C4-2B (cell line): ENCODE results near the gene SIAH1.

Experiments used
- H3K27ac ChIP-seq: fragments of 450-650 bp; 2 replicates; pipeline ENCODE4 v1.5.1; 2017
- CTCF ChIP-seq: fragments of 450-650 bp; conservative IDR thresholded peaks from 2 replicates; pipeline ENCODE4 v1.5.1; 2017; ENCODE audit warnings: mild to moderate bottlenecking
- ZFX ChIP-seq: fragments of 450-650 bp; IDR thresholded peaks from 2 replicates; pipeline ENCODE4 v1.6.1; 2017

SIAH1 gene

DNA sequence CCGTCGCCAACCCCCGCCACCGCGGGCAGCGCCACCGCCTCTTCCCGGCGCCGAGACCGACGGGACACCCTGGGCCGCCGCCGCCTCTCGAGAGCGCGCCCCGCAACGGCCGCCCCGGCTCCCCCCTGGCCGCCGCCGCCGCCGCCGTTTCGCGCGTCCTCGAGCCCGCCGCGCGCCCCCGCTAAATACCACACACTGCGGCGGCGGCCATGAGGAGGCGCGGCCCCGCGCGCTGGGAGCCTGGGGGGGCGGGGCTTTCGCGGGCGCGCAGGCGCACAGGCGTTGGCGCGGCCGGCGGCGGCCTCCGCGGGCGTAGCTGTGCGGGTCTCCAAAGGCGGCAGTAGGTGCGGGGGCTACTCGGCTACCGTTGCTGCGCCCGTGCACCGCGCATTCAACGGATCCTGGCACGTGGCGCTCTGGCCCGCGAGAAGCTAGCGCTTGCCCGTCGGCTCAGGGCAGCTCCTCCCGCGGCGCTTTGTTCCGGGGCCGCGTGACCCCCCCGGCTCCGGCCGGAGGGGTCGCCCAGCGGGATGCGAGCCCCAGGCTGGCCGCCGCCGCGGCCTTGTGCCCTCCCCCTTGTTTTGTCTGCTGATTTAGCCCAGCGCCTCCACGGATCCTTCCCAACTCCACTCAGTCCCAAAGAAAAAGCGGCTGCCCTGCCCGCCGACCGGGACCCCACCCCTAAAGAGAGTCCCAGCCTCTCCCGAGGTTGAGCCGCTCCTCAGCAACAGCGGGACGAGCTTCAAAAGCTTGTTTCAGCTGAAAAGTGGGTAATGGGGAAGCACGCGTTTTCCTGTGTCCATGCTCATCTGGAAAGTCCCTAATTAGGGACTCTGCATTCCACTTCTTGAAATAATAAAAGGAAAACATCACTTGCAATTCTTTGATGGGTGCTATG lies at the start of gene SIAH1:
Gene SIAH1 (minus strand): TSS at position 161 of the 898 bp plus-strand sequence. CDS start 22,985 bp downstream, outside the sequence.
- TF ChIP-seq CTCF (no peak), ZFX (0 out of 2 replicates have a peak, but pooled peaks have one; percentile 18)
- H3K27ac ChIP-seq: peak within 1 kb of the TSS; percentile 98

DNA sequence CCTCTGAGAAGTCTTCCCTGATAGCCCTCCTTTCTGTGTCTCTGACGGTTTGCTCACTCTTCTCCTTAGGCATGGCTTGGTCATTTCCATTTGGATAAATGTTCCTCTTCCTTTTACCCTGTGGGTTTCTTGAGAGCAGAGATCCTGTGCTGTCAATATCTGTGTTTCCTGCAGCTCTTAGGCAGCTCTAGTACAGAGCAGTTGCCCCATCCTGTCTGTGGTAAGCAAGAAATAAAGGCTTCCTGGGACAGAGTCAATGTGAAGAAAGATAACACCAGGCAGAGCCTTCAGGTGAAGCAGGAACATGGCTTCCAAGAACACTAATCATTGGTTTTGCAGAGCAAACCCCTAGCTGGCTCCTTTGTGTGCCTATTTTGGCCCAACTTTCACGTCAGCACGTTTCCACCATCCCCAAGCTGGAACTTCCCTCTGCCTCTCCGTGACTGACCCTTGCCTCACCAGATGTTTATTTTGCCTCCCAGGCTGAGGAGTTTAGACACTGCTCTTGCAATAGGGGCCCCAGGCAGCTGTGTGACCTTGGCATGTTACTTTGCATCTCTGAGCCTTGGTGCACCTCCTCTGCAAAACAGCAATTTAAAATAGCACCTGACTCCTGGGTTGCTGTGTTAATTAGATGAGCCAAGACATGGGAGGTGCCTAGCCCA lies 49.6 kb upstream of the SIAH1 start:
- no peak overlapping the region for H3K27ac ChIP-seq
- TF ChIP-seq ZFX (no peak), CTCF (no peak)

GRCh38 chr16:48433850-48434530 lies 48.8 kb upstream of the SIAH1 start:
- no peak for TF ChIP-seq CTCF
- TF ChIP-seq ZFX: no peak
- no peak overlapping the region for H3K27ac ChIP-seq

DNA sequence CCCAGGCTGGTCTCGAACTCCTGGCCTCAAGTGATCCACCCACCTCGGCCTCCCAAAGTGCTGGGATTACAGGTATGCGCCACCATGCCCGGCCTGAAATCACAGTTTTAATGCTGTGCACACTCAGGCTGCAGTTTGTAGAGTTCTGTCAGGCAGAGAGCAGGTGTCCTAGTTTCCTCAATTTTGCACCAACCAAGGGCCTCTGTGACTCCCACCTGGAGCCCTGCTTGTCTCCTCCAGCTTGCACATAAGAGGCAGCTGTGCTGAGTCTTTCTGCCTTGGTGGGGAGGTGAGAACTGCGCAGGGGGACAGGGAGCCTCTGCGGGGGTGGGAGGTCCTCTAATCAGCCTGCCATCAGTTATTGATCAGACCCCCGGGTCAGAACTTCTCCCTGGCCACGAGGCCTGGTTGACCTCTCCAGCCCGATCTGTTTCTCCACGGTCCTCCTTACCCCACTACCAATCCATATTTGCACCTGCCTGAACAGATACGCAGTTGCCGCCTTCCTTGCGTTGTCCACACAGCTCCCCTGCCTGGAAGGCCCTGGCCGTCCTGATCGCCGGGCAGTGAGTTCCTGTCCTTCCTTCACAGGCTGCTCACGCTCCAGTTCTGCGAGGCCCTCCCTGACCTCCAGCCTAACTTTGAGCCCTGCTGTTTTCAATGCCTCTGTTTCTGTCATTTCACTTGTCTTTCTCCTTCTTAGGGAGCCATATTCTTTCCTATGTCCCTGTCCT lies 48.1 kb upstream of the SIAH1 start:
- no peak overlapping the region for H3K27ac ChIP-seq
- TF ChIP-seq ZFX (no peak), CTCF (no peak)

- H3K27ac ChIP-seq: 0 out of 2 replicates have a peak overlapping the region, but pooled peaks have one; percentile 4
- no peak for TF ChIP-seq CTCF
- no peak for TF ChIP-seq ZFX
These were observed 46.9 kb upstream of the SIAH1 start for GRCh38 chr16:48432136-48432535.

GRCh38 chr16:48430890-48431289 lies 45.7 kb upstream of the SIAH1 start:
- no peak for TF ChIP-seq CTCF
- TF ChIP-seq ZFX: no peak
- H3K27ac ChIP-seq: no peak overlapping the region
